SK-N-SH (cell line): ENCODE data around the gene CADM1. TPM values are rescaled to one million over a fixed set of nuclear protein-coding genes. Genes with fewer than 3 reads are reported as not detected.

Experiments
- CTCF ChIA-PET: fragments of 300-600, 350-600 bp; formaldehyde crosslinking; extraction: SDS; loops from one replicate; lab custom pipeline; 2021; lab: Yijun Ruan, JAX
- POLR2A ChIA-PET: fragments of 350-600 bp; sonication (Branson Sonifier 250); formaldehyde crosslinking; extraction: SDS; loops from one replicate; lab custom pipeline; 2020; ENCODE audit warnings: antibody characterized with exemption, inconsistent platforms; lab: Yijun Ruan, JAX
- DNase-seq: peaks from one replicate; pipeline ENCODE4 v3.0.0; 2012
- H2AFZ ChIP-seq: fragments of 200-600 bp; sonication (generic); 2 replicates; pipeline ENCODE4 v1.8.1; 2016; ENCODE audit warnings: antibody characterized with exemption, mild to moderate bottlenecking, low read depth
- H3F3A ChIP-seq: fragments of 200-600 bp; sonication (generic); replicated peaks from 2 replicates; pipeline ENCODE3; 2016; ENCODE audit warnings: antibody characterized with exemption, mild to moderate bottlenecking; ENCODE audit not compliant: insufficient read depth
- H3K27ac ChIP-seq, 2 experiments: fragments of 200-500 bp in 1 of 2; fragments of 200-600 bp in 1 of 2; sonication (Bioruptor generic) in 1 of 2; sonication (generic), shearing (Covaris generic) in 1 of 2; 2 replicates each; pipeline versions ENCODE4 v1.5.1 to v1.6.1; 2014 to 2016; ENCODE audit warnings: low read depth in 2 of 2, inconsistent platforms in 1 of 2, low read length in 1 of 2, mild to moderate bottlenecking in 1 of 2, mixed read lengths in 1 of 2
- H3K27me3 ChIP-seq: fragments of 200-600 bp; sonication (generic), shearing (Covaris generic); 2 replicates; pipeline ENCODE4 v1.6.1; 2016; ENCODE audit warnings: mixed run types; ENCODE audit not compliant: insufficient read depth
- H3K36me3 ChIP-seq, 2 experiments: fragments of 200-500 bp in 1 of 2; fragments of 200-600 bp in 1 of 2; sonication (Bioruptor generic) in 1 of 2; sonication (generic) in 1 of 2; replicated peaks in 1 of 2; 2 replicates each; pipeline versions ENCODE3 to v1.5.1; 2014 to 2016; ENCODE audit warnings: low read length in 1 of 2, mild to moderate bottlenecking in 1 of 2; ENCODE audit not compliant: insufficient read depth in 2 of 2, control insufficient read depth in 1 of 2
- H3K4me1 ChIP-seq, 2 experiments: fragments of 200-500 bp in 1 of 2; fragments of 200-600 bp in 1 of 2; sonication (Bioruptor generic) in 1 of 2; sonication (generic), shearing (Covaris generic) in 1 of 2; 2 replicates each; pipeline versions ENCODE4 v1.5.1 to v1.6.1; 2014 to 2016; ENCODE audit warnings: low read depth in 1 of 2, low read length in 1 of 2, mixed run types in 1 of 2; ENCODE audit not compliant: insufficient read depth in 2 of 2, control insufficient read depth in 1 of 2
- H3K4me2 ChIP-seq: fragments of 200-600 bp; sonication (generic), shearing (Covaris generic); 2 replicates; pipeline ENCODE4 v1.6.1; 2017; ENCODE audit warnings: mixed run types
- H3K4me3 ChIP-seq, 2 experiments: fragments of 200-500 bp in 1 of 2; fragments of 200-600 bp in 1 of 2; sonication (Bioruptor generic) in 1 of 2; sonication (generic), shearing (Covaris generic) in 1 of 2; 2 replicates each; pipeline versions ENCODE4 v1.5.1 to v1.8.1; 2014 to 2016; ENCODE audit warnings: low read depth in 2 of 2, inconsistent platforms in 1 of 2, low read length in 1 of 2, mild to moderate bottlenecking in 1 of 2, mixed read lengths in 1 of 2, moderate library complexity in 1 of 2
- H3K79me2 ChIP-seq: fragments of 200-600 bp; sonication (generic); 2 replicates; pipeline ENCODE4 v1.8.1; 2017; ENCODE audit warnings: mild to moderate bottlenecking; ENCODE audit not compliant: insufficient read depth
- H3K9ac ChIP-seq: fragments of 200-600 bp; sonication (generic); 2 replicates; pipeline ENCODE4 v1.6.1; 2017; ENCODE audit warnings: mixed run types
- H3K9me2 ChIP-seq: fragments of 200-600 bp; sonication (generic); 2 replicates; pipeline ENCODE4 v1.6.1; 2017; ENCODE audit warnings: mixed run types
- H3K9me3 ChIP-seq: fragments of 200-600 bp; sonication (generic); 2 replicates; pipeline ENCODE4 v1.6.1; 2017; ENCODE audit warnings: mixed run types, mild to moderate bottlenecking, moderate library complexity
- H4K20me1 ChIP-seq: fragments of 200-600 bp; sonication (generic); 2 replicates; pipeline ENCODE4 v1.6.1; 2017; ENCODE audit warnings: mild to moderate bottlenecking, mixed run types; ENCODE audit not compliant: insufficient read depth
- EP300 ChIP-seq, 2 experiments: IDR thresholded peaks; 2 replicates each; pipeline versions ENCODE4 v1.4.0 to v1.6.1; 2012; ENCODE audit warnings: borderline replicate concordance in 1 of 2, low read depth in 1 of 2, low read length in 1 of 2
- EZH2phosphoT487 ChIP-seq: fragments of 200-600 bp; sonication (generic); IDR thresholded peaks from 2 replicates; pipeline ENCODE4 v1.6.1; 2017; ENCODE audit warnings: low read depth, mixed run types, mild to moderate bottlenecking, antibody characterized with exemption, moderate library complexity, borderline replicate concordance
- FOSL2 ChIP-seq: IDR thresholded peaks from 2 replicates; pipeline ENCODE4 v1.4.0; 2012; ENCODE audit warnings: low read depth, mild to moderate bottlenecking, moderate library complexity, borderline replicate concordance
- FOXM1 ChIP-seq: IDR thresholded peaks from 2 replicates; pipeline ENCODE4 v1.4.0; 2012; ENCODE audit warnings: low read depth, mild to moderate bottlenecking
- GABPA ChIP-seq: IDR thresholded peaks from 2 replicates; pipeline ENCODE4 v1.4.0; 2012; ENCODE audit warnings: low read depth, mild to moderate bottlenecking
- GATA2 ChIP-seq: sonication (generic); formaldehyde crosslinking; IDR thresholded peaks from 2 replicates; pipeline ENCODE4 v1.5.0; 2020; ENCODE audit warnings: mild to moderate bottlenecking, missing genetic modification reagents
- IRF3 ChIP-seq: fragments of 150-350 bp; IDR thresholded peaks from 2 replicates; pipeline ENCODE4 v1.6.1; 2016; ENCODE audit warnings: mild to moderate bottlenecking, low read depth, low read length
- JUND ChIP-seq: IDR thresholded peaks from 2 replicates; pipeline ENCODE4 v1.4.0; 2012
- MAX ChIP-seq: IDR thresholded peaks from 2 replicates; pipeline ENCODE4 v1.4.0; 2012; ENCODE audit warnings: low read depth
- MEF2A ChIP-seq: IDR thresholded peaks from 2 replicates; pipeline ENCODE4 v1.4.0; 2012; ENCODE audit warnings: low read depth, borderline replicate concordance
- NFIC ChIP-seq: IDR thresholded peaks from 2 replicates; pipeline ENCODE4 v1.4.0; 2012; ENCODE audit warnings: borderline replicate concordance
- NRF1 ChIP-seq: IDR thresholded peaks from 2 replicates; pipeline ENCODE4 v1.6.1; 2012; ENCODE audit warnings: low read depth, mild to moderate bottlenecking, low read length
- POLR2AphosphoS5 ChIP-seq: IDR thresholded peaks from 2 replicates; pipeline ENCODE4 v1.6.1; 2012; ENCODE audit warnings: low read depth, low read length
- RAD21 ChIP-seq: IDR thresholded peaks from 2 replicates; pipeline ENCODE4 v1.6.1; 2012; ENCODE audit warnings: mild to moderate bottlenecking, low read length
- RCOR1 ChIP-seq: fragments of 150-350 bp; IDR thresholded peaks from 2 replicates; pipeline ENCODE4 v1.6.1; 2017; ENCODE audit warnings: antibody characterized with exemption, low read length
- RFX5 ChIP-seq: IDR thresholded peaks from 2 replicates; pipeline ENCODE4 v1.6.1; 2012; ENCODE audit warnings: mild to moderate bottlenecking, improper control_type of control experiment, low read length
- RXRA ChIP-seq: IDR thresholded peaks from 2 replicates; pipeline ENCODE4 v1.4.0; 2012; ENCODE audit warnings: low read depth, mild to moderate bottlenecking, borderline replicate concordance
- SIN3A ChIP-seq: IDR thresholded peaks from 2 replicates; pipeline ENCODE4 v1.6.1; 2012; ENCODE audit warnings: low read depth, mild to moderate bottlenecking, low read length, moderate library complexity, borderline replicate concordance
- TAF1 ChIP-seq: IDR thresholded peaks from 2 replicates; pipeline ENCODE4 v1.6.1; 2012; ENCODE audit warnings: low read depth, mild to moderate bottlenecking, low read length, moderate library complexity, borderline replicate concordance
- WGBS: methylation state at CpG from one replicate; pipeline ENCODE4 v1.1.6; 2017; ENCODE audit warnings: low lambda C conversion rate; 5-methylcytosine and 5-hydroxymethylcytosine counted together
- polyA plus RNA-seq, 3 experiments: library from polyadenylated mRNA; depleted of rRNA; stranded (reverse); fragments of >200 nt; gene quantifications; 2 replicates each; pipeline ENCODE4 v1.2.3, GENCODE V29; 2012
- TF ChIP-seq, protein P1 (sequence below): fragments of 150-350 bp; IDR thresholded peaks from 2 replicates; pipeline ENCODE4 v1.6.1; 2017; ENCODE audit warnings: antibody characterized with exemption, low read length, low read depth, borderline replicate concordance
- TF ChIP-seq, protein P2 (sequence below): IDR thresholded peaks from 2 replicates; pipeline ENCODE4 v1.4.0; 2012; ENCODE audit warnings: low read depth, borderline replicate concordance

The CADM1 gene
- polyA plus RNA-seq, 1 of the 3 experiments (the other 2 are of a cell fraction): 7.9 TPM

DNA sequence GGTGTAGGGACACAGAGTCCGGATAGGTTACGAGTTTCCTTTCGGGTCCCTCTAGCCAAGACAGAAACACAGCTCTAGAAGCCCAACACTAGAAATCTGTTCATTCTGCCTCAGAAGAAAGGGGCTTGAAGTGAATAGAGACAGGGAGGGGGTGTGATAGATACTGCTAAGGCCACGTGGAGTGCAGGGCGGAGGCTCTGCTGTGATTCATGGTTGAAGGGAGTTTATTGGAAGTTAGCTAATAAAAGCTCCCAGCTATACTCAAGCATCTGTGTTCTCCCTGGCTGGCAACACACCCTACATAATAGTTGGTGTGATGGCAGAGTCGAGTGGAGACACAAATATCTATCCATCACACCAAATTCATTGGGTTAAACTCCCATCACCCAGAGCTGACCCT, 337.4 kb downstream of the CADM1 start:
- no peak for DNase-seq
- ChIA-PET POLR2A (no interaction called here), CTCF (interaction anchor here (1.2 to 4.8 kb wide), 4 partner anchors 14 to 392 kb away, joined by 3 to 40 read pairs (median 6); no protein-coding TSS in a partner anchor)
- peaks cover 0 to 45% of the 10 kb centered on the region in 2 experiments; a peak in 2 of 4 replicates for H3K4me1 ChIP-seq
- H3K27me3 ChIP-seq: no peaks in the 10 kb centered on the region; the same call in 1 of the 2 replicates
- H3K27ac ChIP-seq: no peak overlapping the region
- no peak overlapping the region for H3K9ac ChIP-seq
- no peak overlapping the region for H3K4me3 ChIP-seq
- H3F3A ChIP-seq: no peaks in the 10 kb centered on the region
- no peaks in the 10 kb centered on the region for H3K9me3 ChIP-seq
- no peaks in the 10 kb centered on the region for H3K79me2 ChIP-seq
- no peak overlapping the region for H2AFZ ChIP-seq
- no peaks in the 10 kb centered on the region for H3K36me3 ChIP-seq
- TF ChIP-seq SIN3A (no peak), RAD21 (no peak), MAX (no peak), GABPA (no peak), RCOR1 (no peak), EZH2phosphoT487 (no peak), POLR2AphosphoS5 (no peak), RXRA (no peak), EP300 (IDR thresholded peaks at IDR 0.05; ENCODE audit: borderline replicate concordance in 1 of 2, low read depth in 1 of 2, low read length in 1 of 2) (no peak), IRF3 (no peak), GATA2 (CRISPR knock-in tag) (no peak), NFIC (no peak)
- TF ChIP-seq, protein P1, sequence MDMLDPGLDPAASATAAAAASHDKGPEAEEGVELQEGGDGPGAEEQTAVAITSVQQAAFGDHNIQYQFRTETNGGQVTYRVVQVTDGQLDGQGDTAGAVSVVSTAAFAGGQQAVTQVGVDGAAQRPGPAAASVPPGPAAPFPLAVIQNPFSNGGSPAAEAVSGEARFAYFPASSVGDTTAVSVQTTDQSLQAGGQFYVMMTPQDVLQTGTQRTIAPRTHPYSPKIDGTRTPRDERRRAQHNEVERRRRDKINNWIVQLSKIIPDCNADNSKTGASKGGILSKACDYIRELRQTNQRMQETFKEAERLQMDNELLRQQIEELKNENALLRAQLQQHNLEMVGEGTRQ: no peak
- 58% methylated on average over 6 of the region's 6 CpGs for WGBS
- H3K9me2 ChIP-seq: no peaks in the 10 kb centered on the region
- no peak overlapping the region for H3K4me2 ChIP-seq
- H4K20me1 ChIP-seq: no peaks in the 10 kb centered on the region

DNA sequence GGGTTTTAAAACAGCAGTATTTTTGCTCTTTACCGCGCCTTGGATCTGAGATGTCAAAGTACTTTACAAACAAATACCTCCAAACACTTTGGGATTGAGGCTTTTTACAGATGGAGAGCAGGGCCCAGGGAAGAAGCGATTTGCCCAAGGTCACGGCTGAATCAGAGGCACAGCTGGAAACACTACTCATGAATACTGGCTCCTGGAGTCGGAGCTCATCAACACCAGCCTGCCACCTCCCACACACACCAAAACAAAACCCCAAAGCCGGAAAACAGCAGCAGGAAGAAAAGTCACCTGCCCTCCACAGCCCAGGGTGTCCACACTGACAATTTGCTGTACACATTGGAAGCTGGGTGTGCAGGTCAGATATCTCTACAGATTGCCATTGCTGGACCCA, 339.4 kb downstream of the CADM1 start:
- no peaks in the 10 kb centered on the region for H3K9me2 ChIP-seq
- no peaks in the 10 kb centered on the region for H3K9me3 ChIP-seq
- CTCF ChIA-PET: interaction anchor here (1.5 to 2.1 kb wide), 2 partner anchors 390 kb away, joined by 5 to 7 read pairs; no protein-coding TSS in a partner anchor
- no peaks in the 10 kb centered on the region for H3K36me3 ChIP-seq
- H3K4me1 ChIP-seq: peaks cover 0 to 46% of the 10 kb centered on the region in 2 experiments; a peak in 2 of 4 replicates
- TF ChIP-seq FOXM1: no peak
- no peak for TF ChIP-seq RFX5
- TF ChIP-seq POLR2AphosphoS5: no peak
- no peak for TF ChIP-seq EP300 (IDR thresholded peaks at IDR 0.05; ENCODE audit: borderline replicate concordance in 1 of 2, low read depth in 1 of 2, low read length in 1 of 2)
- TF ChIP-seq RCOR1: no peak
- no peak for TF ChIP-seq GABPA
- no peak for TF ChIP-seq TAF1
- TF ChIP-seq MAX: no peak
- TF ChIP-seq MEF2A: no peak
- no peak for TF ChIP-seq JUND
- no peak for TF ChIP-seq NRF1
- no peak for TF ChIP-seq FOSL2
- TF ChIP-seq, protein P2, sequence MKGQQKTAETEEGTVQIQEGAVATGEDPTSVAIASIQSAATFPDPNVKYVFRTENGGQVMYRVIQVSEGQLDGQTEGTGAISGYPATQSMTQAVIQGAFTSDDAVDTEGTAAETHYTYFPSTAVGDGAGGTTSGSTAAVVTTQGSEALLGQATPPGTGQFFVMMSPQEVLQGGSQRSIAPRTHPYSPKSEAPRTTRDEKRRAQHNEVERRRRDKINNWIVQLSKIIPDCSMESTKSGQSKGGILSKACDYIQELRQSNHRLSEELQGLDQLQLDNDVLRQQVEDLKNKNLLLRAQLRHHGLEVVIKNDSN: no peak
- TF ChIP-seq, all 33 proteins: peak for 0
- no peak overlapping the region for H3K27ac ChIP-seq
- no peaks in the 10 kb centered on the region for H3K79me2 ChIP-seq
- H2AFZ ChIP-seq: no peak overlapping the region
- no peaks in the 10 kb centered on the region for H4K20me1 ChIP-seq
- POLR2A ChIA-PET: interaction anchor here (0.5 kb wide), 1 partner anchor 77 kb away, joined by 3 read pairs; no protein-coding TSS in a partner anchor
- no peak for DNase-seq
- no peaks in the 10 kb centered on the region; the same call in 1 of the 2 replicates for H3K27me3 ChIP-seq
- WGBS: 66% methylated on average over 6 of the region's 6 CpGs
- no peak overlapping the region for H3K4me3 ChIP-seq
- H3K4me2 ChIP-seq: no peak overlapping the region
- no peak overlapping the region for H3K9ac ChIP-seq
- no peaks in the 10 kb centered on the region for H3F3A ChIP-seq
